Mucosa of gallbladder (tissue), 1 donor: ENCODE results near the gene DDX20. TPM values are rescaled to one million over a fixed set of nuclear protein-coding genes. Genes with fewer than 3 reads are reported as not detected.
"Not testable (repeated sequence)": the region's sequence is repeated elsewhere in the genome, so short reads cannot be mapped to it uniquely, and the experiment has no call there.

ENCODE experiments used
- DNase-seq: peaks from one replicate; pipeline ENCODE4 v3.0.0-alpha.2; 2020; ENCODE audit warnings: low spot score
- total RNA-seq: library from RNA; stranded (reverse); gene quantifications from one replicate; pipeline ENCODE4 v1.2.1, GENCODE V29; 2021
- donor health status: DM: no; HTN: no; CAD: no.

Gene DDX20
- total RNA-seq, 1 donor from 2014 or later: 8.4 TPM

DNA sequence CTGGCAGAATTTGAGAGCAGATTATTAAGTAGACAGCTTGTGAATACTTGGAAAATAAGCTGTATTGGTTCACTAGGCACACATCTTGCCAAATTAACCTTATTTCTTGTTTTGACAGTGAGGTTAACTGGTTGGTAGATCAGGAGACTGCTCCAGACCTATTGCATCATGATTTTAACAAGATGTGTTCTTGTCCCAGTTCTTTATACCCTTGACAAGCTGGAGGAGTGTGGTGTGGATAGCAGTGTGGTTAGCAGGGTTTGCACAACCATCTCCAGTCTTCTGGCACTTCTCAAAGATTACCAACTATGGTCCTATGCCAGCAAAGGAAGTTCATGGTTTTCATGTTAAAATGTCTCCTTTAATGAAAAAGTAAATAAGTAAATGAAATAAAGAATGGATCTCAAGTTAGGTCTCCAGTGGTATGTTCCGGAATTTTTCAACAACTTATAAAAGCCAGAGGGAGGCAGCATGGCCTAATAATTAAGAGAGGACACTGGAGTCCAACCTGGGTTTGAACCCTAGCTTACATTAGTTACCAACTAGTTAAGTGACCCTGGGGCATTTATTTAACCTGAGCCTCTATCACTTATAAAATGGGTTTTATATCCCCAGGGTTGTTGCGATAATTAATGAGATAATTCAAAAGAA, 34.1 kb downstream of the DDX20 start:
- DNase-seq: no peak

DNA sequence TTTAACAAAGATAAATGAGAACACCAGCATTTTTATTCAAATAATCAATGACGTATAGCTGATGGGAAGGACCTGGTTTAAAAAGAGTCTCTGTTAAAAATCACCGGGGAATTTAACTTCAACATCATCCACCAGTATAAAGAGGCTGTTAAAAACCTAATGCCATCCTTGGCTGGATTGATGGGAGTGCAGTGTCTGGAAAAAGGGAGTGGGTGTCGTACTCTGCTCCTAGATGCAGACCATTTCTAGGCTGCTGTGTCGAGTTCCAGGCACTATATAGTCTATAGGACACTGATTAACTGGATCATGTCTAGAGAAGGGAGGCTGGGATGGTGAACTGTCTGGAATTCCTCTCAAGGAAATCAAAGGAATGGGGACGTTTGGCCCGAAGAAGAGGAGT, 36.1 kb downstream of the DDX20 start:
- DNase-seq: no peak

DNA sequence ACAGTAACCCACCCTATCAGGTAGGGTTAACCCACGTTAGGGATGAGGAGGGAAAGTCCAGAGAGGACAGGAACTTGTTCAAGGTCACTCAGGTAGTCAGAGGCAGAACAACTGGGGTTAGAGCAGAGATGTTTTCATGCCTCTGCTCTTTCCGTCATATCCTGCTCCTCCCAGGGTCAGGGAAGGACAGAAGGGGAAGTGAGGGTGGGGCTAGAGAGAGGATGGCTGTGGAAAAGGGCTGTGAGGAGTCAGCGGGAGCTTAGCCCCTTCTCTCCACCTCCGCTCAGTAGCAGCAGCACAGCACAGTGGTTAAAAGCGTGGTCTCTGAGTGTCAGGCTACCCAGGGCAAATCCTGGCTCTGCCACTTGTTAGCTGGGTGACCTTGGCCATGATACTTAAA, 36.5 kb downstream of the DDX20 start:
- no peak for DNase-seq

DNA sequence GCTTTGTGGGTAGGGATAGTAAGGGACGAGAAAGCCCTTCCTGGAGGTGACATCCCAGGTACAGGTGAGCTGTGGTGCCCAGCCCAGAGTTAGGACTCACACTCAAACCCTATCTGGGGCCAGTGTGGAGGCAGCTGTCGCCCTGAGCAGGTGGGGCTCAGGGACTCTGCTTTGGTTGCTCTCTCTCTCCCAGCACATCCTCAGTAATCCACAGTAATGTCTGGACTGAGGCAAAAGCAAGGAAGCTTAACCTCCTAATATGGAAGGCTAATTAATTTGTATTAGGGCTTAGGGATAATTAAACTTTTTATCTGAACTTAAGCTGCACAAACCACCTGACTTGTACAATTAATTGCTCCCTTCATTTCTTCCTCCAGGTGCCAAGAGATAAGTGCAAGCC, 38.2 kb downstream of the DDX20 start:
- DNase-seq: no peak

DNA sequence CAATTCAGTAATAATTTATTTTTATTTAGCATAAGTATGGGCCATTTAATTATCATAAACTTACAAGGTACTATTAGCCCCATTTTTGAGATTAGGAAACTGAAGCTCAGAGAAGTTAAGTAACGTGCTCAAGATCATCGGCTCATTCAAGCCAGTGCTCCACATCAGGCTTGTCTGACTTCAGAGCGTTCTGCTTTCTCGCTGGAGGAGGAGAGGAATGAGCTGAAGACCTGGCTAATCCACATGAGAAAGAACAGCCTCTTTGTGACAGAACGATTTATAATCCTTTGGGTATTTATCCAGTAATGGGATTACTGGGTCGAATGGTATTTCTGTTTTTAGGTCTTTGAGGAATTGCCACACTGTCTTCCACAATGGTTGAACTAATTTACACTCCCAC, 39.7 kb downstream of the DDX20 start:
- no peak for DNase-seq

DNA sequence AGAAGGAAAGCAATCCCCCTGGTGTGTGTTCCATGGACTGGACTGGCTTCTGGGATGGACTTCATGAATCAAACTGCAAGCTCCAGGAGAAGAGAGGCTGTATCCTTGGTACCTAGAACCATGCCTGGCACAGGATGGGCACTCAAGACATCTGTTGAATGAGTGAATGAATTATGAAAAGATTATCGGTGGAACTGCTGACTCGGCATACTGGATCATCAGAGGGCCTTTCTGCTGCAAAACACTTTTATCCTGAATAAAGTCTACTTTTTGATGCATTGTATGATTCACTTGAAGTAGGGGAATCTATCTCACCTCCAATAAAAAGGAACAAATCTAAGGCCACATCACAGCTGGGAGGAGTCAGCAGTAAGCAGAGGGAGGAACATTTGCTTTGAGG, 42.9 kb downstream of the DDX20 start:
- DNase-seq: no peak

DNA sequence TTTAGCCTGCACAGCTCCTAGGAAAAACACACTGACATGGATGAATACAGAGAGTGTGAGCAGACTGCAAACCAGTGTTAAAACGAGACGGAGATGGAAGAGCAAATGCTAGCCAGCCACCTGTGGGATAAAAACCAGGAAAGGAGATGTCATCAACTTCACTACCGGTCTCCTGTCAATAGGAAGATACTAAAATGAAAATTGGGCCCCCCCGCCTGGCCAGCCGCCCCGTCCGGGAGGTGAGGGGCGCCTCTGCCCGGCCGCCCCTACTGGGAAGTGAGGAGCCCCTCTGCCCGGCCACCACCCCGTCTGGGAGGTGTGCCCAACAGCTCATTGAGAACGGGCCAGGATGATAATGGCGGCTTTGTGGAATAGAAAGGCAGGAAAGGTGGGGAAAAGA, 44.0 kb downstream of the DDX20 start:
- DNase-seq: not testable (repeated sequence)

DNA sequence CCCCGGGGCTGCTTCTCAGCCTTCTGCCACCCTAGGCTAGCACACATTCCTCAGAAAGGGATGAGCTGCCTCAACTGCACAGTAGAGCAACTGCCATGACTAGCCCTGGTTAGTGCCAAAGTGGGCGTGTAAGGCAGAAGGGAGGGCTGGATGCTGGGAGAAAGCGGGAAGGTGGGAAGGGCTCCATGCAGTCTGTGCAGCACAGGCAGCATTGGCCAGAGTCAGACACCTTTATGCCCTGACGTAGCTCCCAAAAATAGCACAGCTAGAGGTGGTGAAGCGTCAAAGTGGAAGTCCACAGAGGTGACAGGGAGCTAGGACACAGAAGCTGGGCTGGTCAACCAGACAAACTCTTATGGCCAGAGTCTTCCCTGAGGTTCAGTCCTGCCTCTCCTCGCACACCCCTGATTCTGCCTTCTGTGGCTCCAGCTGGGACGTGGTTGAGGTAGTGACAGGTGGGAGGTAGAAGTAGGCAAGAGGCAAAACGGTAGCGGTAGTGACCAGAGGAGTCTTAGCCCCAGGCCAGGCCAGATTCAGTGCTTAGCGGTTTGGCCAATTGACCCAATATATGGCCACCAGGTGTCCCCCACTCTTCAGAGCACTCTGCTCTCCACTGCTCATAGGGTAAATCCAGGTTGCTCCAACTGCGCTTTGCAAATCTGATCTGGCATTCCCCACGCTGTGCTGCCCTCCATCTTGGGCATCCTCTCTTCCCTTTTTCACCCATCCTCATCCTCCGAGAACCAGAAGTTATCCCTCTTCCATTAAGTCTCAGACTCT, 45.6 kb downstream of the DDX20 start:
- no peak for DNase-seq

DNA sequence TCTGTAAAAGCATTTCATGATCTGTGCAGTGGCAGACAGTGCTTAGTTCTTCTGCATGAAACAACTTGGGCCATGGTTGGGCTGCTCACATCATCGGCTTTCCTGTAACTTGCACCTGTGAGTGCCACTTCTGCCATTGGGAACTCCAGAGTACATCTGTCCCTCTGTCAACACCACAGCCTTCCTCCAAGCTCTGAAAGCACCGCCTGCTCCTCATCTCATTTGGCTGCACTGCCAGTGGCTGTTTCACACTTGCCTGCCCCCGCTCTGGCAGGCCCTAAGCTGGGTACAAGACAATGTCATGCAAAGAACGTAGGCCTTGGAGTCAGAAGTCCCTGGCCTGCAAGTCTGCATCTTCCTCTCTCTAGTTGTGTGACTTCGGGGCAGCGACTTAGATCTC, 46.4 kb downstream of the DDX20 start:
- DNase-seq: no peak

DNA sequence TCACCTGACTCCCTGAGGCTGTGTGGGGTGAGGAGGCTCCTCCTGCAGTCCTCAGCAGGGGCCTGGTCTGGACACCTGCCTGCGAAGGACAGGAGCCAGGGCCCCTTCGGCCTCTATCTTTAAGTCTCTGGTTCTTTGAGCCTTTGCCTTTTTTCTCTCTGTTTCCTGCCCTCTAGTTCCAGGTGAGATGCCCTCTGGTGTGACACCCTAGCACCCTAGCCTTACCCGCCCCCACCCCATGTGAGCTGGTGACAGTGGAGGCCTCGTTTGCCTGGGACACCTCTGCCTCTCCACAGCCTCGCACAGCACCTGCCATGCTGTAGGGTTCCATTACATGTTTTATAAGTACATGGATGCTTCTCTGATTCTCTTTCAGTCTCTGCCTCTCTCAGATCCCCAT, 47.3 kb downstream of the DDX20 start:
- DNase-seq: no peak

DNA sequence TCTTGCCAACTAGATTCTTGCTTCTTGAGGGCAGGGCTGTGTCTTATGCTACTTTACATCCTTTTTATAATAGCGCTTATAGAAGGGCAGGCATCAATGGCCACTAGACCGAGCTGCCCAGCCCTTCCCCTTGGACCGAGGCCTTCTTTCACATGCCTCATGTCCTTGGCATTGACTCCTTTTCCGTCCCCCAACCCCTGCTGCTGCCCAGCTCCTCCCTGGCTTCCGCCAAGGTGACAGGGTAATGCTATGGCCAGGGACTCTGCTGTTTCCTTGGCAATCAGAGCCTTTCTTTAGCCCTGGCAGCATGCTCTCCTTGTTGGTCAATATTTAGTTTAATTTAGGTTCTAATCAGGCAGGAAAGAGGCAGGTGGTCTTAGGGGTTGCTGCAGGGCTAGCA, 48.2 kb downstream of the DDX20 start:
- no peak for DNase-seq

DNA sequence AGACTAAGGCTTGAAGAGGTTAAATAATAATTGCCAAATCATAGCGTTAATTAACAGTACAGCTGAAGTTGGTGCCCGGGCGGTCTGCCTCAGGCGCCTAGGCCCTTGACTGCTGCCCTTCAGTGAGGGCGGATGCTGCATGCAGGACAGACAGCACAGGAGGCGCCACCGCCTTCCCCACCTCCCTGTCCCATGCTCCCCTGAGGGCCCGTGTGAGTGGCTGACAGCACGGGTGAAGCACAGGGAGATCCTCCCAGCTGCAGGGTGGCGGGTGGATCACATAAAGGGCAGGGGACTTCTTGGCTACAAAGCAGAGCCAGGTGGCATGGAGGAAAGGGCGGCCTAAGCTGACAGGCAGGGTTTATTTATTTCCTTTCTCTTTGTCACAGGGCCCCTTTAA, 49.1 kb downstream of the DDX20 start:
- DNase-seq: no peak

DNA sequence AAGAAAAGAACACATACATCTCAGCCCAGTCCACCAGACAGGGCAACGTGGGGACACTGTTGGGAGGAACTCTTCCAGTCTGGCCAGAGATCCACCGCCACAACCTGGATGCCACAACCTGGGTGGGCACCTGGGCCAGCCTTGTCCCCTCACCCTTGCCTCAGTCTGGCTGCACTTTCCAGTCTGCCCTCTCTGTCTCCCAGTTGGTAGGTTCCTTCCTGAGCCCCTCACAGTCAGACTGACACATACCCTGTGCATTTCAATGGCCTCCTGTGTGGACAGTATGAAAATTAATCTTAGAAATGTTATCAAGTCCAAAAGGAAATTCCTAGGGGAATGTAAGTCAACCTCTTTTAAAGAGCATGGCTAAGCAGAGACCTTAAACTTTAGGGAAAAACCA, 49.5 kb downstream of the DDX20 start:
- no peak for DNase-seq

DNA sequence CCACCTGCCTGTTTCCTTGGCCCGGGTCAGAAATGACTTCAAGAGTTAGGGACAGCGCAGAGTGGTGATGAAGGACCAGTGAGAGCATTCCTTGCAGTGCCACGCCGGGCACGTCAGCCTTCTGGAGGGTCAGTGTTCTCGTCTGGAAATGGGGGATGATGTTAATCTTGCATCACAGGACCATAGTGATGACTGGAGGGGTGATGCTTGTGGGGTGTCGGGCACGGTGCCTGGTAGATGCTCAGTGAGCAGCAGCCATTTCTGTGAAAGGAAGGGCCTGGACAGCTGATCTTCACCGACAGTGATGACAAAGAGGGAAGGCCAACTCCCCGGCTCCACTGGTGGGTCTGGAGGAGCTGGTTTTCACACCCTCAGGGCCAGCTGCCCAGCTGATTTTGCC, 56.2 kb downstream of the DDX20 start:
- DNase-seq: no peak

DNA sequence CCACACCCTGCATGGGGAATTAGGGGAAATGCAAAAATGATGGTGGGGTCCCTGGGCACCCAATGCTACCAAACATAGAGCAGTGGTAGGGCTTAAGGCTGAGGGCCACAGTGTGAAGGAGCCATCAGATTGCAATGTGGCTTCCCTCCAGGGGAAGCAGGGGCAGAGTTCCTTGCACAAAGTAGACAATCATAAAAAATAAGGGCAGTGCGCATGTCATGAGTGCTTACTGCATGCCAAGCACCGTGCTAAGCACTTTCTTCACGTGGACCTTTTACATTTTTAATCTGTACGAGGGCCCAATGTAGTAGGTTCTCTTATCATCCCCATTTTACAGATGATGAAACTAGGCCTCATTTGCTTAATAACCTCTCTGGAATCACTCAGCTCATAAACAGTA, 56.6 kb downstream of the DDX20 start:
- no peak for DNase-seq

DNA sequence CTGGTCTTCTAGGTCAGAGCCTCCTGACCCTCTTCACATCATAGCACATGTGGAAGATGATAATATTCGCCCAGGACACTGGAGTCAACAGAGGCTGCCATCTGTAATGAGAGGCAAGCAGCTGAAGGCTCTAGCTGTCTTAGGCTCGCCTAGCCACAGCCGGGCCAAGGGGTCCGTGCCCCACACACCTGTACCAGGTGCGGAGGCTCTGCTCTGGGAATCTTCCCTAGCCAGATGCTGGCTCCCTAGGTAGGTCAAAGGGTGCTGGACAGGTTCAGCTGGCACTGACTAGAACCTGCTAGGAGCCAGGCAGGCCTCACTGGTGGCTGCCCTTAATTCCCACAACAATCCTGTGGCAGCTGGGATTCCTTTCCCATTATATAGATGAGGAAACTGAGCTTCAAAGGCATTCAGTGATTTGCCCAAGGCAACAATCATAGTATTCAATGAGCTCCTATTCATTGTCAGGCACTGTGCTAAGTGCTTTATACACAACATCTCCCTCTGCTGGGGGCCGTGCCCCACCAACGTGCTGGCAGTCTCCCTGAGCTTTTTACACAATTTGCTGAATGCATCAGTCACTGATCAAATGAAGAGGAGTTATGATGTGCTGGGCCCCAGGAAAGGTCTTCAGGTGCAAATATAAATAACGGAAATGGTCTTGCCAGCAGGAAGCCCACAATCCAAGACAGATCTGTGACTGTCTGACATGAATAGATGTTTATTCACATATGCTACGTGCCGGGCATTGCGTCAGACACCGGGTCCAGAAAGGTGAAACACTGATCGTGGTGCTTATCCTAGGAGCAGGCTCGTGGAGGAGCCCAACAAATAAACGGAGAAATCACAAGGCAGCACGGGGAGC, 58.0 kb downstream of the DDX20 start:
- no peak for DNase-seq

DNA sequence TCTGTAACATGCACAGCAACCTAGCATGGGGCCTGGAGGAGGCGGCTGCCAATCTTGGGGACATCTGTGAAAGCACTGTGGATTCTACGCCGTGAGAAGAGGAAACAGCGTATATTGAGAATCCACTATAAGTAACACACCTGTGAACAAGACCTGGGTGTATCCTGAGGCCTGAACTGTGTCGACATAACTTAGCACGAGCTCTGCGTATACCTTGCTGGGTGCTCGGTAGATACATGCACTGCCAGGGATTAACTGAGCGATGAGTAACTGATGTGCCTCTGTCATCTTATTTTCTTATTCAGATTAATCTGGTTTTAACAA, 58.6 kb downstream of the DDX20 start:
- no peak for DNase-seq

DNA sequence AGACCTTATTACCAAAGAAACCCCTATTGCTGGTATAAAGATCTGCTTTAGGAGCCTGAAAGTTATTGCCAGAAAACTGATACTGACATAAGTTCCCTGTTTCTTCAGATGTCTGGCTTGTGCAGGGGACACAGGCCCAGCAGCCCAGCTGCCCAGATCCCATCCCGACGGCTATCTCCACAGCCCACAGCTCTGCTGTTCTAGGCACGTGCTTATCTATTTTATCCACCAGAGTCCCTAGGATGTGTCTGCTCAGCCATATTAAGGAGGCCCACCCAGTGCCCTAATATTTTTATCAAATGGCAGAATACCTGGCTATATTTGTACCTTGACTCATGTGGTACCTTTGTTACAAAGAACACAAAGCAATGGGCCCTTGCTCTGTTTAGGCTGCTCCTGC, 58.9 kb downstream of the DDX20 start:
- no peak for DNase-seq

Other genes starting within 250 kb of the DDX20 start
- 93.0 TPM for gene RAP1A, start 136.1 kb upstream of the DDX20 start, total RNA-seq
- gene INKA2, start 16.5 kb upstream of the DDX20 start, total RNA-seq: 4.9 TPM
- gene KCND3, start 233.8 kb downstream of the DDX20 start, total RNA-seq: 8.7 TPM